ENCODE data around the gene BAIAP2.

- no peak for TF ChIP-seq EZH2 (optimal IDR thresholded peaks at IDR 0.05; ENCODE audit: low read depth, low read length)
- no peak for TF ChIP-seq CTCF (IDR thresholded peaks at IDR 0.05; ENCODE audit: low read length)
These were observed 87.1 kb downstream of the BAIAP2 start for GRCh38 chr17:81121841-81122733.
